HEK293 (cell line): ENCODE measurements around the gene GAL3ST2.

Experiments
- CTCF ChIA-PET: fragments of 350-600 bp; formaldehyde crosslinking; extraction: SDS; loops from one replicate; lab custom pipeline; 2021; ENCODE audit warnings: antibody characterized with exemption; lab: Yijun Ruan, JAX
- POLR2A ChIA-PET: fragments of 300-600 bp; formaldehyde crosslinking; extraction: SDS; loops from one replicate; lab custom pipeline; 2020; ENCODE audit warnings: antibody characterized with exemption, inconsistent platforms; lab: Yijun Ruan, JAX
- H3K27ac ChIP-seq: fragments of 200-500 bp; sonication (Bioruptor generic); 2 replicates; pipeline ENCODE4 v1.5.1; 2014; ENCODE audit warnings: low read depth, low read length, control low read depth, inconsistent platforms; ENCODE audit errors: extremely low read depth
- H3K36me3 ChIP-seq, 2 experiments: fragments of 200-500 bp in 1 of 2; sonication (Bioruptor generic) in 1 of 2; 1 replicate in 1 of 2; 2 replicates in 1 of 2; pipeline ENCODE4 v1.5.1; 2014 to 2017; ENCODE audit warnings: inconsistent platforms in 2 of 2, low read length in 2 of 2; ENCODE audit not compliant: control insufficient read depth in 2 of 2, insufficient read depth in 1 of 2
- H3K4me1 ChIP-seq: fragments of 200-500 bp; sonication (Bioruptor generic); 2 replicates; pipeline ENCODE4 v1.5.1; 2014; ENCODE audit warnings: mild to moderate bottlenecking, low read length, inconsistent platforms; ENCODE audit not compliant: control insufficient read depth, insufficient read depth
- H3K4me3 ChIP-seq: 2 replicates; pipeline ENCODE4 v1.5.1; 2011; ENCODE audit warnings: low read depth, mild to moderate bottlenecking, control low read depth, low read length, moderate library complexity
- H3K9me3 ChIP-seq: fragments of 200-500 bp; sonication (Bioruptor generic); 2 replicates; pipeline ENCODE4 v1.5.1; 2014; ENCODE audit warnings: low read depth, low read length, inconsistent platforms; ENCODE audit not compliant: control insufficient read depth, insufficient read depth
- KLF1 ChIP-seq: fragments of 450-650 bp; formaldehyde crosslinking; IDR thresholded peaks from 2 replicates; pipeline ENCODE4 v1.5.1; 2016; ENCODE audit warnings: missing biosample characterization, missing genetic modification characterization
- KLF8 ChIP-seq: fragments of 450-650 bp; formaldehyde crosslinking; IDR thresholded peaks from 2 replicates; pipeline ENCODE4 v1.5.1; 2016; ENCODE audit warnings: missing biosample characterization, missing genetic modification characterization
- MYNN ChIP-seq: fragments of 450-650 bp; formaldehyde crosslinking; IDR thresholded peaks from 2 replicates; pipeline ENCODE4 v1.5.1; 2016; ENCODE audit warnings: missing biosample characterization, missing genetic modification characterization, borderline replicate concordance
- ZBTB8A ChIP-seq: fragments of 450-650 bp; formaldehyde crosslinking; IDR thresholded peaks from 2 replicates; pipeline ENCODE4 v1.5.1; 2016; ENCODE audit warnings: missing biosample characterization, missing genetic modification characterization
- ZFP3 ChIP-seq: fragments of 450-650 bp; formaldehyde crosslinking; IDR thresholded peaks from 2 replicates; pipeline ENCODE4 v1.5.1; 2016; ENCODE audit warnings: low read depth, missing biosample characterization, missing genetic modification characterization
- ZNF184 ChIP-seq: fragments of 450-650 bp; IDR thresholded peaks from 2 replicates; pipeline ENCODE4 v1.5.1; 2018; ENCODE audit warnings: missing biosample characterization, mild to moderate bottlenecking, missing genetic modification characterization
- ZNF341 ChIP-seq: fragments of 450-650 bp; formaldehyde crosslinking; IDR thresholded peaks from 2 replicates; pipeline ENCODE4; 2016; ENCODE audit warnings: low read depth, missing biosample characterization, missing genetic modification characterization
- ZNF623 ChIP-seq: fragments of 450-650 bp; formaldehyde crosslinking; IDR thresholded peaks from 2 replicates; pipeline ENCODE4 v1.5.1; 2016; ENCODE audit warnings: missing biosample characterization, missing genetic modification characterization
- ZNF658 ChIP-seq: fragments of 450-650 bp; formaldehyde crosslinking; IDR thresholded peaks from 2 replicates; pipeline ENCODE4; 2016; ENCODE audit warnings: missing biosample characterization, missing genetic modification characterization
- ZNF660 ChIP-seq: fragments of 450-650 bp; IDR thresholded peaks from 2 replicates; pipeline ENCODE4 v1.5.1; 2018; ENCODE audit warnings: missing biosample characterization, mild to moderate bottlenecking, missing genetic modification characterization
- ZNF664 ChIP-seq: fragments of 450-650 bp; formaldehyde crosslinking; IDR thresholded peaks from 2 replicates; pipeline ENCODE4 v1.5.1; 2016; ENCODE audit warnings: missing biosample characterization, missing genetic modification characterization
- ZNF792 ChIP-seq: fragments of 450-650 bp; formaldehyde crosslinking; IDR thresholded peaks from 2 replicates; pipeline ENCODE4 v1.5.1; 2016; ENCODE audit warnings: missing biosample characterization, missing genetic modification characterization
- TF ChIP-seq, protein P1 (sequence below): fragments of 450-650 bp; formaldehyde crosslinking; IDR thresholded peaks from 2 replicates; pipeline ENCODE4 v1.5.1; 2016; ENCODE audit warnings: missing biosample characterization, missing genetic modification characterization, borderline replicate concordance
- TF ChIP-seq, protein P2 (sequence below): fragments of 450-650 bp; formaldehyde crosslinking; IDR thresholded peaks from 2 replicates; pipeline ENCODE4 v1.5.1; 2016; ENCODE audit warnings: missing biosample characterization, missing genetic modification characterization, low read depth
- TF ChIP-seq, protein P3 (sequence below): fragments of 450-650 bp; formaldehyde crosslinking; IDR thresholded peaks from 2 replicates; pipeline ENCODE4 v1.5.1; 2017; ENCODE audit warnings: missing biosample characterization, missing genetic modification characterization
- TF ChIP-seq, protein P4 (sequence below): fragments of 450-650 bp; formaldehyde crosslinking; IDR thresholded peaks from 2 replicates; pipeline ENCODE4 v1.5.1; 2016; ENCODE audit warnings: missing biosample characterization, missing genetic modification characterization

Gene GAL3ST2

DNA sequence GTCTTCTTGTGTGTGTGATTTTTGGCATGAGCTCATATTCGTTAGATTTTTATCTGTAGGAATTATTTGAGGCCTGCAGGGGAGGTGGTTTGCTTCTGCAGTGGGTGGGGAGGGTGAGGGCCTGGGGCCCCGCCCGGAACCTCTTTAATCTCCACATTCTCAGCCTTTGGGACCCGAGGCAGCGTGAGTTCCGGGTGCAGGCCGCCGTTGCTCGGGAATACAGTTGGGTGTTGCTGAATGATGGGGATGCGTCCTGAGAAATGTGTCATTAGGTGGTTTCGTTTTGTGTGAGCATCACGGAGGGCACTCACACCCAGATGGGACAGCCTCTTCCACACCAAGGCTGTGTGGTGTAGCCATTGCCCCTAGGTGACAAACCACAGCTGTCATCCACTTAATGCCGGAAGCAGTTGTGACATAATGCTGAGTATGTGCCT lies 13.7 kb upstream of the GAL3ST2 start:
- Histone ChIP-seq H3K4me3 (no peak overlapping the region), H3K36me3 (peaks cover 0 to 14% of the 10 kb centered on the region in 2 experiments; a peak in 2 of 3 replicates), H3K27ac (no peak overlapping the region), H3K4me1 (peaks cover 2% of the 10 kb centered on the region; the same call in 1 of the 2 replicates), H3K9me3 (no peaks in the 10 kb centered on the region)
- TF ChIP-seq, protein P1, sequence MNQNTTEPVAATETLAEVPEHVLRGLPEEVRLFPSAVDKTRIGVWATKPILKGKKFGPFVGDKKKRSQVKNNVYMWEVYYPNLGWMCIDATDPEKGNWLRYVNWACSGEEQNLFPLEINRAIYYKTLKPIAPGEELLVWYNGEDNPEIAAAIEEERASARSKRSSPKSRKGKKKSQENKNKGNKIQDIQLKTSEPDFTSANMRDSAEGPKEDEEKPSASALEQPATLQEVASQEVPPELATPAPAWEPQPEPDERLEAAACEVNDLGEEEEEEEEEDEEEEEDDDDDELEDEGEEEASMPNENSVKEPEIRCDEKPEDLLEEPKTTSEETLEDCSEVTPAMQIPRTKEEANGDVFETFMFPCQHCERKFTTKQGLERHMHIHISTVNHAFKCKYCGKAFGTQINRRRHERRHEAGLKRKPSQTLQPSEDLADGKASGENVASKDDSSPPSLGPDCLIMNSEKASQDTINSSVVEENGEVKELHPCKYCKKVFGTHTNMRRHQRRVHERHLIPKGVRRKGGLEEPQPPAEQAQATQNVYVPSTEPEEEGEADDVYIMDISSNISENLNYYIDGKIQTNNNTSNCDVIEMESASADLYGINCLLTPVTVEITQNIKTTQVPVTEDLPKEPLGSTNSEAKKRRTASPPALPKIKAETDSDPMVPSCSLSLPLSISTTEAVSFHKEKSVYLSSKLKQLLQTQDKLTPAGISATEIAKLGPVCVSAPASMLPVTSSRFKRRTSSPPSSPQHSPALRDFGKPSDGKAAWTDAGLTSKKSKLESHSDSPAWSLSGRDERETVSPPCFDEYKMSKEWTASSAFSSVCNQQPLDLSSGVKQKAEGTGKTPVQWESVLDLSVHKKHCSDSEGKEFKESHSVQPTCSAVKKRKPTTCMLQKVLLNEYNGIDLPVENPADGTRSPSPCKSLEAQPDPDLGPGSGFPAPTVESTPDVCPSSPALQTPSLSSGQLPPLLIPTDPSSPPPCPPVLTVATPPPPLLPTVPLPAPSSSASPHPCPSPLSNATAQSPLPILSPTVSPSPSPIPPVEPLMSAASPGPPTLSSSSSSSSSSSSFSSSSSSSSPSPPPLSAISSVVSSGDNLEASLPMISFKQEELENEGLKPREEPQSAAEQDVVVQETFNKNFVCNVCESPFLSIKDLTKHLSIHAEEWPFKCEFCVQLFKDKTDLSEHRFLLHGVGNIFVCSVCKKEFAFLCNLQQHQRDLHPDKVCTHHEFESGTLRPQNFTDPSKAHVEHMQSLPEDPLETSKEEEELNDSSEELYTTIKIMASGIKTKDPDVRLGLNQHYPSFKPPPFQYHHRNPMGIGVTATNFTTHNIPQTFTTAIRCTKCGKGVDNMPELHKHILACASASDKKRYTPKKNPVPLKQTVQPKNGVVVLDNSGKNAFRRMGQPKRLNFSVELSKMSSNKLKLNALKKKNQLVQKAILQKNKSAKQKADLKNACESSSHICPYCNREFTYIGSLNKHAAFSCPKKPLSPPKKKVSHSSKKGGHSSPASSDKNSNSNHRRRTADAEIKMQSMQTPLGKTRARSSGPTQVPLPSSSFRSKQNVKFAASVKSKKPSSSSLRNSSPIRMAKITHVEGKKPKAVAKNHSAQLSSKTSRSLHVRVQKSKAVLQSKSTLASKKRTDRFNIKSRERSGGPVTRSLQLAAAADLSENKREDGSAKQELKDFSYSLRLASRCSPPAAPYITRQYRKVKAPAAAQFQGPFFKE (tag by site-specific recombination), result no peak
- peak; percentile 67 for TF ChIP-seq KLF1 (tag by site-specific recombination)
- ChIA-PET POLR2A (no interaction called here), CTCF (no interaction called here)

DNA sequence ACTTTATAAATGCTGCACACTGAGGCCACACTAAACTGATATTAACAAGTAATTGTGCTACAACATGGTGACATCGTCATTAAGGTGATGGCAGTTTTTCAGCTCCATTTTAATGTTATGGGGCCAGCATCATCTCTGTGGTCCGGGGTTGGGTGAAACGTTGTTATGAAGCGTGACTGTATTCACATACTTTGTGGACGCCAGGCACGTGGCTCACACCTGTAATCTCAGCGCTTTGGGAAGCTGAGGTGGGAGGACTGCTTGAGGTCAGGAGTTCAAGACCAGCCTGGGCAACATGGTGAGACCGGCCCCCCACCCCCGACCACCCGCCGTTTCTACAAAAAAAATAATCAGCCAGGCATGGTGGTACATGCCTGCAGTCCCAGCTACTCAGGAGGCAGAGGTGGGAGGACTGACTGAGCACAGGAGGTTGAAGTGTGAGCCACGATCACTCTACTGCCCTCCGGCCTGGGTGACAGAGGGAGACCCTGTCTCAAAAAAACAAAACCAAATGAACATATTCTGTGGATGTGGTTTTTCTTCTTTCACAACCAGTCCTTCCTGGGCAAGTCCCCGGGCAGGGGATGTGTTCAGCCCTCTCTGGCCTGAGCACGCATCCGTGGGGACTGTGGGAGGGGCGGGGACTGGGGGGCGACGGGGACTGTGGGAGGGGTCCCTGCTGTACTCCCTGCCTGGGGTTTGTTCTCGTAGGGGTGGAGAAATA lies 12.9 kb upstream of the GAL3ST2 start:
- H3K36me3 ChIP-seq, result peaks cover 0 to 14% of the 10 kb centered on the region in 2 experiments; a peak in 1 of 3 replicates
- TF ChIP-seq ZFP3 (no peak), MYNN (tag by site-specific recombination) (no peak), ZBTB8A (no peak), KLF8 (tag by site-specific recombination) (no peak), ZNF623 (no peak), ZNF341 (no peak)
- TF ChIP-seq, protein P2, sequence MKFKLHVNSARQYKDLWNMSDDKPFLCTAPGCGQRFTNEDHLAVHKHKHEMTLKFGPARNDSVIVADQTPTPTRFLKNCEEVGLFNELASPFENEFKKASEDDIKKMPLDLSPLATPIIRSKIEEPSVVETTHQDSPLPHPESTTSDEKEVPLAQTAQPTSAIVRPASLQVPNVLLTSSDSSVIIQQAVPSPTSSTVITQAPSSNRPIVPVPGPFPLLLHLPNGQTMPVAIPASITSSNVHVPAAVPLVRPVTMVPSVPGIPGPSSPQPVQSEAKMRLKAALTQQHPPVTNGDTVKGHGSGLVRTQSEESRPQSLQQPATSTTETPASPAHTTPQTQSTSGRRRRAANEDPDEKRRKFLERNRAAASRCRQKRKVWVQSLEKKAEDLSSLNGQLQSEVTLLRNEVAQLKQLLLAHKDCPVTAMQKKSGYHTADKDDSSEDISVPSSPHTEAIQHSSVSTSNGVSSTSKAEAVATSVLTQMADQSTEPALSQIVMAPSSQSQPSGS (tag by site-specific recombination), result peak; percentile 34; the same call in 1 of the 2 replicates
- TF ChIP-seq, all 188 proteins: peak for 1
- Histone ChIP-seq H3K9me3 (no peaks in the 10 kb centered on the region), H3K27ac (no peak overlapping the region), H3K4me1 (peaks cover 2% of the 10 kb centered on the region; the same call in 1 of the 2 replicates), H3K4me3 (no peak overlapping the region)
- ChIA-PET CTCF (no interaction called here), POLR2A (interaction anchor here (0.6 kb wide), 1 partner anchor 24 kb away, joined by 3 read pairs; no protein-coding TSS in a partner anchor)

DNA sequence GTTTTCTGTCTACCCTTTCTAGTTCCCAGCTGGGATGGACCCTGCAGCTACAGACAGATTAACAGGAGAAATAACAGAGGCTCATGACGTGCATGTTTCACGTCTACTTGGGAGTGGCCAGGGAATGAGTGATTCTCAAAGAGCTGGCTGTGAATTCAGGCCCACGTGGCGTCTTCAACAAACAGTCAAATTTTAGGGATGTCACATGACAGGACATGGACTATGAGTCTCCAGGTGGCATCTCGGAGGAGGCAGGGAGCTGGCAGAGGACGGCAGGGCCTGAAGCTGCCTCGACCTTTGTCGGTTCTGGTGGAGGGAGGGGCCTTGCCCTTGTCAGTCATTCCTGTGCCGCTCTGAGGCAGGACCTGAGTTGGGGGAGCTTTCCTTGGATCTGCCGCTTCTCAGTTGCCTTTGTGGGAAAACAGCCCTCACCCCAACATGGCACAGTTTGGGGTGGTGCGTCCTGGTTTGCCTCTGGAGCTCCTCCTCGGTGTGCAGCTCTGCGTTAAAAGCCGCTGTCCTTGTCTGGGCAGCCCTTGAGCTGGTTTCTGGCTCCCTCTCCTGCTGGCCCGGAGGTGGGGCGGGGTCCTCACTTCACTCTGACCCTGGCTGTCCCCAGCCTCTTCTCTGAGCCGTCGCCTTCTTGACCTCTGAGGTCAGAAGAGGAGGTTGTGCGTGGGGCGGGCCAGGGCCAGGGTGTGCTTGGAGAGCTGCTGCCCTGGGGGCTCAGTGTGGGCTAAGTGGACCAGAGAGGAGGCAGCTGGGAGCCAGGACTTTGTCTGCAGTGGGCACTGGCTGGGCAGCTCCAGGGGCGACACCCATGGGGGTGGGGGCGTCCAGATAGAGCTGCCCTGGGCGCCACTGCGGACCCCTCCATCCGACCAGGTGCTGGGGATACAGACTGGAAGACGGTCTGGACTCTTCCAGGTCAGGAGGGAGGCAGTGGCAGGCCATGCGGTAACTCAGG lies 12.1 kb upstream of the GAL3ST2 start:
- no peak for TF ChIP-seq ZNF792 (tag by site-specific recombination)
- TF ChIP-seq, protein P3, sequence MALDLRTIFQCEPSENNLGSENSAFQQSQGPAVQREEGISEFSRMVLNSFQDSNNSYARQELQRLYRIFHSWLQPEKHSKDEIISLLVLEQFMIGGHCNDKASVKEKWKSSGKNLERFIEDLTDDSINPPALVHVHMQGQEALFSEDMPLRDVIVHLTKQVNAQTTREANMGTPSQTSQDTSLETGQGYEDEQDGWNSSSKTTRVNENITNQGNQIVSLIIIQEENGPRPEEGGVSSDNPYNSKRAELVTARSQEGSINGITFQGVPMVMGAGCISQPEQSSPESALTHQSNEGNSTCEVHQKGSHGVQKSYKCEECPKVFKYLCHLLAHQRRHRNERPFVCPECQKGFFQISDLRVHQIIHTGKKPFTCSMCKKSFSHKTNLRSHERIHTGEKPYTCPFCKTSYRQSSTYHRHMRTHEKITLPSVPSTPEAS (tag by site-specific recombination), result no peak
- no peak for TF ChIP-seq ZNF664 (tag by site-specific recombination)
- no peak for TF ChIP-seq ZNF184 (tag by site-specific recombination)
- TF ChIP-seq ZNF660 (tag by site-specific recombination), result no peak
- TF ChIP-seq, protein P4, sequence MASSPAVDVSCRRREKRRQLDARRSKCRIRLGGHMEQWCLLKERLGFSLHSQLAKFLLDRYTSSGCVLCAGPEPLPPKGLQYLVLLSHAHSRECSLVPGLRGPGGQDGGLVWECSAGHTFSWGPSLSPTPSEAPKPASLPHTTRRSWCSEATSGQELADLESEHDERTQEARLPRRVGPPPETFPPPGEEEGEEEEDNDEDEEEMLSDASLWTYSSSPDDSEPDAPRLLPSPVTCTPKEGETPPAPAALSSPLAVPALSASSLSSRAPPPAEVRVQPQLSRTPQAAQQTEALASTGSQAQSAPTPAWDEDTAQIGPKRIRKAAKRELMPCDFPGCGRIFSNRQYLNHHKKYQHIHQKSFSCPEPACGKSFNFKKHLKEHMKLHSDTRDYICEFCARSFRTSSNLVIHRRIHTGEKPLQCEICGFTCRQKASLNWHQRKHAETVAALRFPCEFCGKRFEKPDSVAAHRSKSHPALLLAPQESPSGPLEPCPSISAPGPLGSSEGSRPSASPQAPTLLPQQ (tag by site-specific recombination), result no peak
- no peak for TF ChIP-seq ZNF658 (tag by site-specific recombination)
- ChIA-PET CTCF (interaction anchor here (0.6 kb wide), 1 partner anchor 76 kb away, joined by 3 read pairs; no protein-coding TSS in a partner anchor), POLR2A (interaction anchor here (0.6 kb wide), 1 partner anchor 23 kb away, joined by 3 read pairs; no protein-coding TSS in a partner anchor)

More for the DNA sequence above, 12.1 kb upstream of the GAL3ST2 start:
- peaks cover 2% of the 10 kb centered on the region; the same call in 1 of the 2 replicates for H3K4me1 ChIP-seq
- no peaks in the 10 kb centered on the region for H3K9me3 ChIP-seq
- H3K27ac ChIP-seq, result no peak overlapping the region
- no peak overlapping the region for H3K4me3 ChIP-seq
- H3K36me3 ChIP-seq, result peaks cover 0 to 14% of the 10 kb centered on the region in 2 experiments; a peak in 1 of 3 replicates
